ENCODE measurements around the gene PNPLA2.

DNA sequence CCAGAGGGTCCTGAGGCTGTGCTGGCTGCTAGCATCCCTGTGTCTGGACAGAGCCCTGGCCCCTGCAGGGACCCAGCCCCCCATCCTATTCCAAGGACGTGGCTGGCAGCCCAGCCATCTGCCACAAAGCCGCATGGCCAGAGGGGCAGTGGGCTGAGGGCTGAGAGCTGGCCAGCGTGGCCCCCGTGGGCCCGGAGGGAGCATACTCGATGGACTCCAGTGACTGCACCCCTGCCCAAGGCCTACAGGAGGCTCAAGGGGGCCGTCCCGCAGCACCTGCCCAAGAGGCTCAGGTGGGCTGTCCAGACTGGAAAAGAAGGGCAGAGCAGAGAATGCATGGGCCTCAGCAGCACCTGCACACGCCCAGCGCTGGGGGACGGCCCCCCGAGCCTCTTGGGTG lies 37.1 kb downstream of the PNPLA2 start:
- TF ChIP-seq, protein P1, sequence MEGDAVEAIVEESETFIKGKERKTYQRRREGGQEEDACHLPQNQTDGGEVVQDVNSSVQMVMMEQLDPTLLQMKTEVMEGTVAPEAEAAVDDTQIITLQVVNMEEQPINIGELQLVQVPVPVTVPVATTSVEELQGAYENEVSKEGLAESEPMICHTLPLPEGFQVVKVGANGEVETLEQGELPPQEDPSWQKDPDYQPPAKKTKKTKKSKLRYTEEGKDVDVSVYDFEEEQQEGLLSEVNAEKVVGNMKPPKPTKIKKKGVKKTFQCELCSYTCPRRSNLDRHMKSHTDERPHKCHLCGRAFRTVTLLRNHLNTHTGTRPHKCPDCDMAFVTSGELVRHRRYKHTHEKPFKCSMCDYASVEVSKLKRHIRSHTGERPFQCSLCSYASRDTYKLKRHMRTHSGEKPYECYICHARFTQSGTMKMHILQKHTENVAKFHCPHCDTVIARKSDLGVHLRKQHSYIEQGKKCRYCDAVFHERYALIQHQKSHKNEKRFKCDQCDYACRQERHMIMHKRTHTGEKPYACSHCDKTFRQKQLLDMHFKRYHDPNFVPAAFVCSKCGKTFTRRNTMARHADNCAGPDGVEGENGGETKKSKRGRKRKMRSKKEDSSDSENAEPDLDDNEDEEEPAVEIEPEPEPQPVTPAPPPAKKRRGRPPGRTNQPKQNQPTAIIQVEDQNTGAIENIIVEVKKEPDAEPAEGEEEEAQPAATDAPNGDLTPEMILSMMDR (IDR thresholded peaks at IDR 0.05): no peak
- TF ChIP-seq POLR2A (IDR thresholded peaks at IDR 0.05) (no peak), POLR2AphosphoS5 (IDR thresholded peaks at IDR 0.05) (no peak)
